Liver (tissue), 2 donors: Measurements from ENCODE around the gene UBE2D1.

Experiments used
- TF ChIP-seq, protein P1 (sequence below): fragments of 150-350 bp; IDR thresholded peaks from 2 replicates; pipeline ENCODE4 v1.5.1; 2017; ENCODE audit warnings: improper control_type of control experiment, low read depth, low read length; ENCODE audit not compliant: missing input control
- TF ChIP-seq, protein P2 (sequence below): IDR thresholded peaks from 2 replicates; pipeline ENCODE4 v1.6.1; 2016; ENCODE audit warnings: antibody characterized with exemption
- donor health status: healthy.

DNA sequence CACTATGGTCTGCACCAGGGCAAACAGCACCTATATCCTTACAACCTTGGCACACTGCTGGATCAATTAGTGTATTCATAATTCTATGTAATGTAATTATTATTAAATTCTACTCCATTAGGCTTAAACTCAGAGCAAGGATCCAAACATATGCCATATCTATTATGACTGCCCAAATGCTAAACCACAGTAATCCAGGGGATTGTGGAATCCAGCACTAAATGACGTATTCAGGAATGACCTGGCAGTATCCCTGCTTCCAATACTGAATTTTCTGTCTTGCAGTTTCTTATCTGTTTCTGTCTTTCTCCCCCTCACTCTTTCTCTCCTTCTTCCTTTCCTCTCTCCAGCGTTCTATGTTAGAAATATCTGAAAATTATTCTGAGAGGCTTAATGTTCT, 16.5 kb upstream of the UBE2D1 start:
- TF ChIP-seq, protein P1, sequence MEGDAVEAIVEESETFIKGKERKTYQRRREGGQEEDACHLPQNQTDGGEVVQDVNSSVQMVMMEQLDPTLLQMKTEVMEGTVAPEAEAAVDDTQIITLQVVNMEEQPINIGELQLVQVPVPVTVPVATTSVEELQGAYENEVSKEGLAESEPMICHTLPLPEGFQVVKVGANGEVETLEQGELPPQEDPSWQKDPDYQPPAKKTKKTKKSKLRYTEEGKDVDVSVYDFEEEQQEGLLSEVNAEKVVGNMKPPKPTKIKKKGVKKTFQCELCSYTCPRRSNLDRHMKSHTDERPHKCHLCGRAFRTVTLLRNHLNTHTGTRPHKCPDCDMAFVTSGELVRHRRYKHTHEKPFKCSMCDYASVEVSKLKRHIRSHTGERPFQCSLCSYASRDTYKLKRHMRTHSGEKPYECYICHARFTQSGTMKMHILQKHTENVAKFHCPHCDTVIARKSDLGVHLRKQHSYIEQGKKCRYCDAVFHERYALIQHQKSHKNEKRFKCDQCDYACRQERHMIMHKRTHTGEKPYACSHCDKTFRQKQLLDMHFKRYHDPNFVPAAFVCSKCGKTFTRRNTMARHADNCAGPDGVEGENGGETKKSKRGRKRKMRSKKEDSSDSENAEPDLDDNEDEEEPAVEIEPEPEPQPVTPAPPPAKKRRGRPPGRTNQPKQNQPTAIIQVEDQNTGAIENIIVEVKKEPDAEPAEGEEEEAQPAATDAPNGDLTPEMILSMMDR = no peak
- TF ChIP-seq, protein P2, sequence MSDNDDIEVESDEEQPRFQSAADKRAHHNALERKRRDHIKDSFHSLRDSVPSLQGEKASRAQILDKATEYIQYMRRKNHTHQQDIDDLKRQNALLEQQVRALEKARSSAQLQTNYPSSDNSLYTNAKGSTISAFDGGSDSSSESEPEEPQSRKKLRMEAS = no peak
